ENCODE measurements around the gene UBFD1.
A peak's percentile ranks its signal among the peaks of the same experiment; 100 is the strongest.
"Not testable (repeated sequence)": the region's sequence is repeated elsewhere in the genome, so short reads cannot be mapped to it uniquely, and the experiment has no call there.

UBFD1 gene

DNA sequence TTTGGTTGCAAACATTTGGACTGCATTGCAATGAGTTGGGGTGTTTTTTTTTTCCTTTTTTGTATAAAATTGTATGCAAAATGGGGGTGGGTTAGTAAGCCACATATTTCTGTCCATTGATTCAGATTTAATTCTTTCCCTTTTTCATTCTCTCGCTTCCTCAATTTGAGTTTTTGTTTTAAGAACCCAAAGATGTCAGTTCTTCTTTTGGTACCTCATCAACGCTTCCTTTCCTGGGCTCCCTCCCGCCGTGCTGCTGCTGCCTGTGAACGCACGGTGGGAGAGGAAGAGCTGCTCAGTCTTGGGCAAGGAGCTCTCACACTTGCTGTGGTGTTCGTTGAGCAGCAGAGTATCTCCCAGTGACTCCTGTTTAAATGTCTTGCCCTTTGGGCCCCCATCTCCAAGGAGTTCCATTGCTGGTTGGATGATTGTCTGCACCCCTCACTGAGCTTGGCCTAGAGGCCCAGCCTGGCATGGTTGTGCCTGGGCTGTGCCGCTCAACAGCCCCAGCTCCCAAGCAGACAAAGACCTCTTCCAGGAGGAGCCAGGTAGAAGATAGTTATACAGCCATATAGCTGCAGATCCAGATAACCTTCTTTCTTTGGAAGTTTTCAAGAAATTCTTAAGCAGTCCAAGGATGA lies 13.6 kb downstream of the UBFD1 start:
- no peak for DNase-seq

DNA sequence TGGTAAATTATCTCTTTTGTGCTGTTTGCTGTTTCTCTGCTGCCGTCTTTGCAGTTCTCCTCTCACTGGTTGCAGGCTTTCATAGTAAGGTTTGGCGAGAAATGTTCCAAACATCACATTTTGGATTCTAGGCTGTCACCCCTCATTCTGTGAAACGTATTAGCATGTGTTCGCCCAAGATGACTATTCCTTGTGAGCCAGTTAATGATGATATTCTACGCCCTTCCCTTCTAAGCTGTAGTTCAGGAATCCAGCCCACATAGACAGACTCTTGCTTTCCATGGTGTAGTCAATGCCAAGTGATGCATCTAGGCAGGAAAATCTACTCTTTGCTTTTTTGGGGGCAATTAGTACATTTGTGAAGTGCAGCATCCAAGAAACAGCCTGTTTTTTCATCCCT lies 14.4 kb downstream of the UBFD1 start:
- no peak for DNase-seq

DNA sequence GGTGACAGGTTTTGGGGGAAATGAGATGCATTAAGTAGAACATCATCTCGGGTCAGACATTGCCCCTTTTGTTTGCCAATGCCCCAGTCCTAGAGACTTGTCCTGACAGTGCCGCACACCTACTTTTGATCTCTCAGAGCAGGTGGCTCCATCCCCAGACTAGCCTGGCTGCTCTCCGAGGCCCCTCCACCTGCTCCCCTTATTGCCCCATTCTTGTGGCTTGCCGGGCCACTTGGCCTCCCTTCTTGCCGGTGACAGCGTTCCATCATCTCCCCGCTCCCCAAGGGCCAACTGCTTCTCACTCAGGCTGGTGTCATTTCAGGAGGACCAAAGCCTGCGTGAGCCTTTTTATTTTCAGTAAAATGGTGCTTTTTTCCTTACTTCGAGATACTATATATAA lies 14.9 kb downstream of the UBFD1 start:
- no peak for DNase-seq

DNA sequence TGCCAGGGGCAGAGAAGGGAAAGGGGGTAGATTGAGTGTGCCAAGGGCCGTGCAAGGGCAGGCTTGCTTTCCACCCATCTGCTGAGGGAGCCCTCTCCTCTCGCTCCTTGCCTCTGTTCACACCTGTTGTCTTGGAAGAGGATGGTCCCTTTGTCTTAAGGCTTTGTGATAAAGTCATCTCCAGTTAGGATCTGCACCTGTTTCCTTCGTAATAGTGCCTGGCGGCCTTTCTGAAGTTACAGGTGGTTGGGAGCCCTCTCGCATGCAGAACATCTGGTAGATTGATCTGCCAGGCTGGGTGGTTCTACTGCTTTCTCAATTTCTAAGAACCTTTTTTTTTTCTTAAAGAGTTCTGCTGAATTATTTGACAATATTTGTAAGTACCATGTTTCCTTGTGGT lies 16.3 kb downstream of the UBFD1 start:
- no peak for DNase-seq

DNA sequence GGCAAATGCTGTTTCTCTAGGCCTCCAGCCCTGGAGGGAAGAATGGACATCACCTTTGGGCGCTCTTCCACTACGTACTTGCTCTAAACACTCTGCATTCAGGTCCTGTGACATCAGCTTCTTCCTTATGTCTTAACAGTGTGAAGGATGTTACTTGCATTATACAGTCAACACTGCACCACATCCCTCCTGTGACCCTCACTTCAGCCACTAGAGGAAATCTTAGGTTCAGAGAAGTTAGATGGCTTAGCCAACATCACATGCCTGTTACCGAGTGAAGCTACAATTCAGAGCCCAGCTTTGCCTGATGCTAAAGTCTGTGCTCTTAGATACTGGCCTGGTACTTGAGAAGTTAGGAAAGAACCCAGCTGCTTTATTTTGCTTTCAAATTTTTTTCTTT lies 18.3 kb downstream of the UBFD1 start:
- DNase-seq, result no peak

DNA sequence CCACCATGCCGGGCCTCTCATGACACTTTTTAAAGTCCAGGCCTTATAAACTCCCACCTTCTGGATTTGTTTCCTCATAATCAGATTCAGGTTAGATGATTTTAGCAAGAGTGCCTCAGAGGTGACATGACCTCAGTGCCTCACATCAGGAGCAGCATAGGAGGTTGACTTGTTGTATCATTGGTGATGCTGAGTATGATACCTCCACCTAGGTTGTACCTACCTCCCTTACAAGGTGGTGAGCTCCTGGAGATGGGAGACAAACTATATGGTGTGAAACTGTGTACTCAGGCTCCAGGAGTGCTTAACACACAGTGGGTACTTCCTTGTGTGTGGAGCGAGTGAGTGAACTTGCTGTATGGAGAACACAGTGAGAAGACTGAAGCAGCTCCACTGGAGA lies 20.0 kb downstream of the UBFD1 start:
- no peak for DNase-seq

DNA sequence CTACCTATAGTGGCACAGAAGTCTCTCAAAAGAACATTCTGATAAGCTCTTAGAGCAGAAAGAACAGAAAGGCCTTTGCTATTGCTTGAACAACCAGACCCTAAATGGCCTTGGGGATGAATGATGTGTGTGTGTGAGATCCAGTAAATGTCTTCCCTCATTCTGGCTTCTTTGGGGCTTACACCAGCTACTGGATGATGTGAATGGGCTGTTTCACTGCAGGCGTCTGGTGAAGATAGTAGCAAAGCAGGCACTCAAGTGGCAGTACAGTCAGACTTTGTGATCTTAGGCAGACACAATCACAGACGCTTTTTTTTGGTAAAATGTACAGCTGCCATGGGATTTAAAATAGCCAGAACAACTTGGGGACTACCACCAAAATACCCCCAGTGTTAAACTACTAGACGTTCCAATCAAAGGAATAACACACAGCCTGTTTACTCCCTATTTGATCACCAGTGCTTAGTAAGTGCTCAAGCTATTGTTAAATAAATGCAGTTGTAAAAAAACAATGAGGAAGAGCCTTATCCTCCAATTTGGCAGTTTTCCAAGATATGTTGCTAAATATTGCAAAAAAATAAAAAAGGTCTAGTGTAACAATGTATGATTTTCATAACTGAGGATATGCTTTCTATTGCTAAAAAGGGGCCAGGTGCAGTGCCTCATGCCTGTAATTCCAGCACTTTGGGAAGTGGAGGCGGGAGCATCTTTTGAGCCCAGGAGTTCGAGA lies 20.7 kb downstream of the UBFD1 start:
- DNase-seq, result no peak

DNA sequence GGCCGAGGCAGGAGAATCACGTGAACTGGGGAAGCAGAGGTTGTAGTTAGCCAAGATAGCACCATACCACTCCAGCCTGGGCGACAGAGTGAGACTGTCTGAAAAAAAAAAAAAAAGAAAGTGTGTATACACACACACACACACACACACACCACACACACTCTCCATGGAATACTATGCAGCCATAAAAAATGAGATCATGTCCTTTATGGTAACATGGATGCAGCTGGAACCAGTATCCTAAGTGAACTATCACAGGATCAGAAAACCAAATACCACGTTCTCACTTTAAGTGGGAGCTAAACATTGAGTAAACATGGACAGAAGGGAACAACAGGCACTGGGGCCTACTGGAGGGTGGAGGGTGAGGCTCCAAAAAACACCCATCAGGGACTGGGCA lies 21.8 kb downstream of the UBFD1 start:
- DNase-seq, result no peak

DNA sequence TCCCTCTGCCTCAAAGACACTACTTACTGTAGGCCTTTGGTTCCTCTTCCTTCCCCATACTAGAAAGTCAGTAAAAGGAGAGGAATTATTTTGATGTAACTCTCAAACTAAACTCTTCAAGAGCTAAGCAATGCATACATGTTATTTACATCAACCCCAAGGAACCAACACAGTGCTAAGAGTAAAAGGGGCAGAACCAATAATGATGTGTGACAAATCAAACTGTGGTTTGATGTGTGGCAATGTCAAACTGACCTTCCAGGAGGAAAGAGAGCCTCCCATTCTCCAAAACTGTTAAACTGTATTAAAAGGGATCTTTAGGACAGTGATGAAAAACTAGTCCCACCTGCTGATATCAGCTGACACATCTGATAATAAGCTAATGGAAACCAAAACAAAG lies 22.9 kb downstream of the UBFD1 start:
- no peak for DNase-seq

DNA sequence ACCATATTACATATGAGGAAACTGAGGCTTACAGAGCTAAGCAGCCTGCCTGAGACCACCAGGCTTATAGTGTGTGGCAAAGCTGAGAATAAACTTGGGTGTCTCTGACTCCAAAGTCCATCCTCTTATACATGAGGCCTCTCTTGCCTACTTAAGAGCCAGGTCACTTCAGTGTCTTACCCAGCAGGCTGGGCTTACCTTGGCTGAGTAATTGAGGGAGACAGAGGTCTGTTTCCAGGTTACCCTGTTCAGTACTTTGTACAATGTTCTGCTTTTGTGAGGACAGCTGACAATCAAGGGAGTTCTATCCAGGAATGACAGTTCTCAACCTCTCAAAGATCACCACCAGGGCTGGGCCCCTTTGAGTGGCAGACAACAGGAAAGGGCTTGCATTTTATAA lies 24.2 kb downstream of the UBFD1 start:
- no peak for DNase-seq

DNA sequence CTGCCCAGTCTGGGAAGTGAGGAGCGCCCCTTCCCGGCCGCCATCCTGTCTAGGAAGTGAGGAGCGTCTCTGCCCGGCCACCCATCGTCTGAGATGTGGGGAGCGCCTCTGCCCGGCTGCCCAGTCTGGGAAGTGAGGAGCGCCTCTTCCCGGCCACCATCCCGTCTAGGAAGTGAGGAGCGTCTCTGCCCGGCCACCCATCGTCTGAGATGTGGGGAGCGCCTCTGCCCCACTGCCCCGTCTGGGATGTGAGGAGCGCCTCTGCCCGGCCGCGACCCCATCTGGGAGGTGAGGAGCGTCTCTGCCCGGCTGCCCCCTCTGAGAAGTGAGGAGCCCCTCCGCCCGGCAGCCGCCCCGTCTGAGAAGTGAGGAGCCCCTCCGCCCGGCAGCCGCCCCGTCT lies 25.7 kb downstream of the UBFD1 start:
- not testable (repeated sequence) for DNase-seq

DNA sequence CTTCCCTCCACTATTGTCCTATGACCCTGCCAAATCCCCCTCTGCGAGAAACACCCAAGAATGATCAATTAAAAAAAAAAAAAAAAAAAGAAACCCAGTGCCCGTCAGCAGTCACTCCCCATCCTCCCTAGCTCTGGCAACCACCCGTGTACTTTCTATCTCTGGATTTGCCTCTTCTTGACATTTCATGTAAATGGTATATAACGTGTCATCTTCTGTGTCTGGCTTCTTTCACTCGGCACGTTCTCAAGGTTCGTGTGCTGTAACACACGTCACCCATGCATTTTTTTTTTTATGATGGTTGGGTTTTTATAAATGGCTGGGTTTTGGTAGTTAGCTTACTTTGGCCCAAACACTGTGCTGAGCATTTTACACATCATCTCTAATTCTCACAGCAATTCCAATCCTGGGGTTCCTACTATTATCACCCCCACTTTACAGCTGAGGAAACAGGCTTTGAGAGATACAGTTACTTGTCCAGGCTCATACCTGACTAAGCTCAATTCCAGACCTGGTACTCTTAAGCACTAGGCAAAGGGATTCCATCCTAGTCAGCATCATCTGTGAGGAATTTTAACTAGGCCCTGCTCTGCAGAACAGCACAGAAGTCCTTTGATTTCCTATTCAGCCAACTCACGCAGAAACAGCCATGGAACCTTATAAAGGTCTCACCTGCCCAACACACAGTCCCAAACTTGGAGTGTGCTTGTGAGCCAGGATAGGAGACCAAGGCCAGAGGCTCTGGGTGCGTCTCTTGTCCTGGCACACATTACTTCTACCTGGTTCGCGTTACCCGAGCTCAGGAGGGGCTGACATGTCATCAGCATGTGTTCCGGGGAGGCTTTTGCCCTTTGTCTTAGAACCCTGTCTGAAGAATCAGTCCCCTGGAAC lies 26.9 kb downstream of the UBFD1 start:
- no peak for DNase-seq

DNA sequence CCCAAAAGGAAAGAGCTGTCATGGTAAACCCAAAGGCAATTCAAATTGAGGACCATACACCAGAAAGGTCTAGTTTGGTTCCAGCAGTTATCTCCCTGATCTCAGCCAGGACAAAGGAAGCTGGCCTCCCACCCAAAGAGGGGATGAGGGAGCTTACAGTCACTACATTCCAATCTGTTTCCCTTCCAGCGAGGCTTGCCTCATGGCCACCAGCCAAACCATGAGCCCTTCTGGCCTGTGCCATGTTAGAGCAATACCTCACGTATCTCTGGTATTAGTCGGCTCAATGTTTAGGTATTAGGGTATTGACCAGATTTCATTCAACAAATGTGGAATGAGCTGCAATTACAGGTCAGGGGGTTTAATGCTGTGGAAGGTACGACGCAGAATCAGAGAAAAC lies 30.2 kb downstream of the UBFD1 start:
- no peak for DNase-seq

DNA sequence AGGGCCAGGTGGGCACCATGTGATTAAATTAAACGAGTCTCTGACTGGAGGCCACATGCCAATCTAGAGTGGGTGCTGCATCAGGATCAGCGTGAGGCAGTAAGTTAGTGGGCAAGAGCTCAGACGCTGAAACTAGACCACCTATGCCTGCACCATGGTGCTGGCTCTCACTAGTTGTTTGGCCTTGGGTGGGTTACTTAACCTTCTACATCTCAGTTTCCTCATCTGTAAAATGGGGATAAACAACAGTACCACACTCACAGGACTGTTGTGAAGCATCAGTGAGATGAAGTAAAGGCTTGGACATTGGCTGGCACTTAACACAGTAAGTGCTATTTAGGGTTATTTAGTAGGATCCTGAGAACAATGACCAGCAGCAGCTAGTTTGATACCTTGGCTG lies 32.7 kb downstream of the UBFD1 start:
- no peak for DNase-seq

DNA sequence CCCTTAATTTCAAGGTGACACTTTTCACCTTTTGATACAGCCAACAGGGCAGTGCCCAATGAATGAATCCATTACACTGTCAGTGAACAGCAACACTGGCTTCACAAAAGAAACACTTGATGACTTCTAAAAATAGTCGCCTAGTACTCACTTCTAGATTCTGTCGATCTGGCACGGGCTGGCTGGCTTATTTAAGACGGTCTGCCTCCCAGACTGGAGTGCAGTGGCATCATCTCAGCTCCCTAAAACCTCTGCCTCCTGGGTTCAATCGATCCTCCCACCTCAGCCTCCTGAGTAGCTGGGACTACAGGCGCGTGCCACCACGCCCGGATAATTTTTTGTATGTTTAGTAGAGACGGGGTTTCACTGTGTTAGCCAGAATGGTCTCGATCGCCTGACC lies 36.7 kb downstream of the UBFD1 start:
- DNase-seq, result no peak

DNA sequence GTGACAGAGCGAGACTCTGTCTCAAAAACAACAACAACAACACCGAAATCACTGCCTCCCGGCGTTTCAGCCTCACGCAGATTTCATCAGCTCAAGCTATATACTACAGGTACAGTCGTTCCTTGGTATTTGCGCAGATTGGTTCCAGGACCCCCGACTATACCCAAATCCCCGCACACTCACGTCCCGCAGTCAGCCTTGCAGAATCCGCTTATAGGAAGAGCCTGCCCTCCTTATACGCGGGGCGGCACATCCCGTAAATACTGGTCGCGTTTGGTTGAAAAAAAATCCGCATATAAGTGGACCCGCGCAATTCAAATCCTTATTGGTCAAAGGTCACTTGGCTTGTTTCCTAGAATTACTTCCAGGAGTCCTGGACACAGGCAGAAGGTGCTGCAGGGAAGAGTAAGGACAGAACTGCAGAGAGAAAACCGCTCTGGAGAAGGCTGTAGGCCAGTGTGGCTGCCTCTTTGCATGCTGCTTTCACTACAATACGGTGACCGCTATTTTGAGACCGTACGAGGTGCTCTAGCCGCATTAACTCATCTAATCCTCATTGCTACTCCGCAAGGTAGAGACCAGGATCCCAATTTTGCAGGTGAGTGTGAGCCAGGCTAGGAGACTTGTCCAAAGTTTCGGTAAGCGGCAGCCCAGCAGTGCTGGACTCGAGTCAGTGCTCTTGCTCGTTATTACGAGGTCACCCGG lies 37.9 kb downstream of the UBFD1 start:
- DNase-seq, result no peak

DNA sequence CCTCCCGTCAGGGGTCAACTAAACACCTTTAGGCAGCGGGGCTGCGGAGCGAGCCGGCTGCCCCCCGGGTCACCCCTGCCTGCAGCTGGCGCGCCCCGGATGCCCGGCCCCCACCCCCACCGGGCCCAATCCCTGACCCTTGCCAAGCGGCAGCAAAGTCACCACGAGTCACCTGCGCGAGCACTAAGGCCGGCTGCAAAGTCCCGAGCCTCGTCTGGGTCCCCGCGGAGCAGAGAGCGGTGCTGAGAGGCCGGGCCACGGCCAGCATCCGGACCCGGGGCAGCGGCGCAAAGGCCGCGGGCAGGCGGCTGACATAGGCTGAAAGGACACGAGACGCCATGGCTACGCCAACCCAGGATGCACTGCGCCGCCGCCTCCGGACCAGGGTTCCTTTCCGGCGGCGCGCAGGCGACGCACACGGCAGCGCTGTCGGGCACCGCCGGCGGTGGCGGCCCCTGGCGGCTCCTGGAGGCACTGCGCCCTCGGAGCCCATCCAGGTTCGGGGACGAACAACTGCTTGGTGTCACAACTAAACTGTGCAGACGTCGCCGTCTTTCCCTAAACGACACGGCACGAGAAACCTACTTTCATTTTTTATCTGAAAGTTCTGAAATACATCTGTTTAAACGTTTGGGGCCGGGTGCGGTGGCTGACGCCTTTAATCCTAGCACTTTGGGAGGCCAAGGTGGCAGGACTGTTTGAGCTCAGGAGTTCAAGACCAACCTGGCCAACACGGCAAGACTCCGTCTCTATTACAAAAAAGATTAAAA lies 38.6 kb downstream of the UBFD1 start, which contains the start of gene NDUFAB1:
TSS of gene NDUFAB1 (minus strand) at position 366 of the 770 bp plus-strand sequence. CDS start at position 340, 26 bp downstream.
- peak; percentile 80 to 95 for DNase-seq

DNA sequence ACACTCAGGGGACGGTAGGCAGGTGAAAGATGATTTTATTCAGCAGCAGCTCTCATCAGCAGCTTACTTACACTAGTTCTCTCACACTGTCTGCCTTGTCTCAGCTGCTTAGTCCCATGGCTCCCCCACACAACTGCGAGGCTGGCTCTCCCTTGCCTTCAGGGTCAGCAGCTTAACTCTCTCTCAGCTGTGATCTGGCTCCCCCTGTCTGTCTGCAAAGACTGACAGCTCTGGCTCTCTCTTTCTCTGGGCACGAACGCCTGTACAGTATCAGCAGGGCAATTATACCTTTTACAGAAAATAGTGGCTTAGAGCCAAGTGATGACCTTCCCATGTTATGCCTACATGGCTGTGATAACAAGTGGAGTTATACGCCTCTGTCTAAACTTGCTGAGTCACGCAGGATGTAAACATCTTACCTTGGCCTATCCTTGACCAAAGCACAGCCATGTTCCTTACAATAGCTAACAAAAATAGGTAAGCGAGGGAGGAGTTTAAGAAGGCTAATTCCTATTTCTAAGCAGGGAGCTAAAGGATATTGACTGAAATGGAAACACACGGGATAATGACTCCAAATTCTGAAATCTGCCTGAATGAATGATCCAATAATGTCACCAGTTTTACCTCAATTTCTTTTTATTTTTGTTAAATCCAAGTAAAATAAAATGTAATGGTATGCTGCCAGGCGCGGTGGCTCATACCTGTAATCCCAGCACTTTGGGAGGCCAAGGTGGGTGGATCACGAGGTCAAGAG lies 39.7 kb downstream of the UBFD1 start:
- peak; percentile 55 to 67 for DNase-seq

DNA sequence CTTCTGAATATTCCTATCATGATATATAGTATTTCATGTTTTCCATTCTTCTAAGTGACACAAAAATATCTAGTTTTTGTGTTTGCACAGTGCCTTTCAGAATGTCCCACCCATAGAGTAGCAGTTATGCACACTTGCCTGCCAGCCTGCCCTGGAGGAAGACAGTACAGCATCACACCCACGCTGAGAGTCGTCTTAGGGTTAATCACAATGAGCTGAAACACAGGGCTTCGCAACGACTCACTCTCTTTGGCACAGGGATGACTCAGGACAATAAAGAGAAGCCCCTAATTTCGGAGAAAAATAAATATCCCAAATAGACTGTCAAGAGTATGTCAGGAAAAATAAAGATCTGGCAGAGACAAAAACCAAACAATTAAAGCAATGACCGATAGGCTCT lies 50.2 kb downstream of the UBFD1 start:
- no peak for DNase-seq

DNA sequence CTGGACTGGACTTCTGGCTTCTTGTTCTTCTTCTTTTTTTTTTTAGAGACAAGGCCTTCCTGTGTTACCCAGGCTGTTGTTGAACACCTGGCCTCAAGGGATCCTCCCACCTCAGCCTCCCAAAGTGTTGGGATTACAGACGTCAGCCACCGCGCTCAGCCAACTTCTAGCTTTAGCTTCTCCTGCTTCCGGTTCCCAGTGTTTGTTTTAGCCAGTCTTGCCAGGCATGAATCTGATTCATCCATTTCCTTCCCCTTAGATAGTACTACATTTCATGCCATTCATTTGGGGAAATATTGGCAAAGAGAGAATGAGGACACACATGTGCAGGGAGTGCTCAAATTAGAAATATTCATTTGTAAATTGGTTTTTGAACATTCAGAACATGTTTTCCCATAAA lies 50.7 kb downstream of the UBFD1 start:
- no peak for DNase-seq

DNA sequence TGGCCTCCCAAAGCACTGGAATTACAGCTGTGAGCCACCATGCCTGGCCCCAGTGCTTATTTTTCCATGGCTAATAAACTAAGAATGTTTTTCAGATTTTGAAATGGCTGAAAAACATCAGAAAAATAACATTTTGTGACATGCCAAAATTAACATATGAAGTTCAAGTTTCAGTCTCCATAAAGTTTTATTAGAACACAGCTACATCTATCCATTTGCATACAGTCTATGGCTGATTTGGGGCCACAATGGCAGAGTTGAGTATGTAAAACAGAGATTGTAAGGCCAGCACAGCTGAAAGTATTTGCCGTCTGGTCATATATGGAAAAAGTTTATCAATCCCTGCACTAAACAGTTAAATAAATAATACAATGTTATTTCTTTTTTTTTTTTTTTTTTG lies 52.4 kb downstream of the UBFD1 start:
- DNase-seq, result no peak

DNA sequence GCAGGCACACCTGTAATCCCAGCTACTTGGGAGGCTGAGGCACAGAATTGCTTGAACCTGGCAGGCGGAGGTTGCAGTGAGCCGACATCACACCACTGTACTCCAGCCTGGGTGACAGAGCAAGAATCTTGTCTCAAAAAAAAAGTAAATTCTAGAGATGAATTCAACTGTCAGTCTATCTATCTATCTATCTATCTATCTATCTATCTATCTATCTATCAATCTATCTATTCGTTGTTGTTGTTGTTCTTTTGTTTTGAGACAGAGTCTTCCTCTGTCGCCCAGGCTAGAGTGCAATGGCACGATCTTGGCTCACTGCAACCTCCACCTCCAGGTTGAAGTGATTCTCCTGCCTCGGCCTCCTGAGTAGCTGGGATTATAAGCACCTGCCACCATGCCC lies 53.4 kb downstream of the UBFD1 start:
- DNase-seq, result not testable (repeated sequence)
